Activated T-cell treated with anti-CD3 and anti-CD28 coated beads for 4 hours (primary cell): ENCODE results near the gene ANKRA2.
"Not testable (repeated sequence)": the region's sequence is repeated elsewhere in the genome, so short reads cannot be mapped to it uniquely, and the experiment has no call there.

Experiments
- DNase-seq: peaks from one replicate; pipeline ENCODE4 v3.0.0-alpha.2; 2020

ANKRA2 gene

GRCh38 chr5:73545403-73545779 is 20.0 kb downstream of the ANKRA2 start:
- no peak for DNase-seq

GRCh38 chr5:73544429-73545402 is 20.7 kb downstream of the ANKRA2 start:
- no peak for DNase-seq

- DNase-seq: no peak
Observed at GRCh38 chr5:73542020-73542419, 23.4 kb downstream of the ANKRA2 start.

- DNase-seq: no peak
Observed at GRCh38 chr5:73540192-73540591, 25.2 kb downstream of the ANKRA2 start.

- DNase-seq: no peak
Observed at GRCh38 chr5:73539730-73540129, 25.7 kb downstream of the ANKRA2 start.

- DNase-seq: no peak
Observed at GRCh38 chr5:73534971-73535370, 30.5 kb downstream of the ANKRA2 start.

GRCh38 chr5:73534011-73534644 is 31.3 kb downstream of the ANKRA2 start:
- DNase-seq: no peak

GRCh38 chr5:73532195-73532594 is 33.2 kb downstream of the ANKRA2 start:
- DNase-seq: no peak

GRCh38 chr5:73531356-73531755 is 34.1 kb downstream of the ANKRA2 start:
- DNase-seq: no peak

GRCh38 chr5:73529081-73529480 is 36.4 kb downstream of the ANKRA2 start:
- no peak for DNase-seq

GRCh38 chr5:73528248-73528647 is 37.2 kb downstream of the ANKRA2 start:
- DNase-seq: no peak

- no peak for DNase-seq
Observed at GRCh38 chr5:73525606-73526203, 39.7 kb downstream of the ANKRA2 start.

- DNase-seq: no peak
Observed at GRCh38 chr5:73523861-73524260, 41.6 kb downstream of the ANKRA2 start.

- DNase-seq: no peak
Observed at GRCh38 chr5:73522989-73523388, 42.5 kb downstream of the ANKRA2 start.

GRCh38 chr5:73519531-73520283 is 45.7 kb downstream of the ANKRA2 start:
- peak; percentile 63 for DNase-seq

GRCh38 chr5:73515232-73515631 is 50.2 kb downstream of the ANKRA2 start:
- DNase-seq: no peak

- no peak for DNase-seq
Observed at GRCh38 chr5:73514418-73514817, 51.0 kb downstream of the ANKRA2 start.

GRCh38 chr5:73513996-73514395 is 51.4 kb downstream of the ANKRA2 start:
- DNase-seq: no peak

GRCh38 chr5:73508521-73508920 is 56.9 kb downstream of the ANKRA2 start:
- not testable (repeated sequence) for DNase-seq

- no peak for DNase-seq
Observed at GRCh38 chr5:73507062-73507461, 58.4 kb downstream of the ANKRA2 start.

GRCh38 chr5:73506459-73506955 is 58.9 kb downstream of the ANKRA2 start:
- no peak for DNase-seq
